Right atrium auricular region (tissue), 2 donors: ENCODE data around the gene LIPE. TPM values are rescaled to one million over a fixed set of nuclear protein-coding genes. Genes with fewer than 3 reads are reported as not detected.
A peak's percentile ranks its signal among the peaks of the same experiment; 100 is the strongest.

ENCODE experiments used
- DNase-seq: peaks from one replicate; pipeline ENCODE4 v3.0.0-alpha.2; 2019; ENCODE audit warnings: low spot score
- H3K27ac ChIP-seq, 2 donors: fragments of 200-600 bp; sonication (generic); 1 replicate in 1 of 2; 2 replicates in 1 of 2; pipeline ENCODE4 v1.5.1; 2016 to 2019
- H3K27me3 ChIP-seq, 2 donors: fragments of 200-600 bp; sonication (generic); one replicate each; pipeline versions ENCODE4 v1.5.1 to v1.6.0; 2017 to 2019
- H3K36me3 ChIP-seq: fragments of 200-600 bp; sonication (generic); one replicate; pipeline ENCODE4 v1.5.1; 2016
- H3K4me1 ChIP-seq, 2 donors: fragments of 200-600 bp; sonication (generic); one replicate each; pipeline versions ENCODE4 v1.5.1 to v1.6.0; 2017 to 2019
- H3K4me3 ChIP-seq, 2 donors: fragments of 200-600 bp; sonication (generic); 1 replicate in 1 of 2; 2 replicates in 1 of 2; pipeline ENCODE4 v1.5.1; 2017 to 2019; ENCODE audit warnings: mild to moderate bottlenecking in 1 of 2, moderate library complexity in 1 of 2
- H3K9me3 ChIP-seq, 2 donors: fragments of 200-600 bp; sonication (generic); one replicate each; pipeline ENCODE4 v1.5.1; 2019
- CTCF ChIP-seq, 2 donors: fragments of 200-600 bp; sonication (generic); IDR thresholded peaks; one replicate each; pipeline ENCODE4 v1.5.1; 2019; ENCODE audit warnings: antibody characterized with exemption in 2 of 2
- total RNA-seq, 2 donors: library from RNA; depleted of rRNA; stranded (reverse); fragments of >200 nt; gene quantifications; one replicate each; pipeline ENCODE4 v1.1.0, GENCODE V29; 2016

LIPE gene
- total RNA-seq, 2 donors from 2014 or later = 11.6 to 36.5 TPM

GRCh38 chr19:42420055-42420544 lies 7.1 kb downstream of the LIPE start:
- Histone ChIP-seq H3K27ac (no peak overlapping the region), H3K9me3 (no peaks in the 10 kb centered on the region), H3K4me3 (no peak overlapping the region), H3K4me1 (peaks cover 0 to 49% of the 10 kb centered on the region in 2 donors), H3K27me3 (no peaks in the 10 kb centered on the region), H3K36me3 (no peaks in the 10 kb centered on the region)
- TF ChIP-seq CTCF (IDR thresholded peaks at IDR 0.05) = peak in 1 of 2 donors; percentile 58
- DNase-seq = no peak

- peak overlapping the region; percentile 2 to 10 for H3K4me3 ChIP-seq
- H3K36me3 ChIP-seq = no peaks in the 10 kb centered on the region
- H3K27ac ChIP-seq = peak overlapping the region in 1 of 2 donors; percentile 35
- no peak for DNase-seq
- no peak for TF ChIP-seq CTCF (IDR thresholded peaks at IDR 0.05)
- peaks cover 0 to 45% of the 10 kb centered on the region in 2 donors for H3K4me1 ChIP-seq
- H3K27me3 ChIP-seq = no peaks in the 10 kb centered on the region
- H3K9me3 ChIP-seq = no peaks in the 10 kb centered on the region
These were observed 7.9 kb downstream of the LIPE start for GRCh38 chr19:42419309-42419708.

- Histone ChIP-seq H3K4me3 (no peak overlapping the region), H3K27ac (no peak overlapping the region), H3K4me1 (peaks cover 0 to 18% of the 10 kb centered on the region in 2 donors), H3K36me3 (no peaks in the 10 kb centered on the region), H3K27me3 (no peaks in the 10 kb centered on the region), H3K9me3 (no peaks in the 10 kb centered on the region)
- TF ChIP-seq CTCF (IDR thresholded peaks at IDR 0.05) = no peak
- DNase-seq = no peak
These were observed 14.5 kb downstream of the LIPE start for GRCh38 chr19:42412661-42413076.

GRCh38 chr19:42412227-42412626 lies 15.0 kb downstream of the LIPE start:
- Histone ChIP-seq H3K4me1 (peaks cover 0 to 18% of the 10 kb centered on the region in 2 donors), H3K27me3 (no peaks in the 10 kb centered on the region), H3K4me3 (no peak overlapping the region), H3K27ac (no peak overlapping the region), H3K9me3 (no peaks in the 10 kb centered on the region), H3K36me3 (no peaks in the 10 kb centered on the region)
- no peak for TF ChIP-seq CTCF (IDR thresholded peaks at IDR 0.05)
- no peak for DNase-seq

GRCh38 chr19:42411581-42412178 lies 15.5 kb downstream of the LIPE start:
- Histone ChIP-seq H3K4me1 (peaks cover 0 to 18% of the 10 kb centered on the region in 2 donors), H3K4me3 (no peak overlapping the region), H3K9me3 (no peaks in the 10 kb centered on the region), H3K27me3 (no peaks in the 10 kb centered on the region), H3K36me3 (no peaks in the 10 kb centered on the region), H3K27ac (no peak overlapping the region)
- no peak for TF ChIP-seq CTCF (IDR thresholded peaks at IDR 0.05)
- no peak for DNase-seq

GRCh38 chr19:42410371-42410770 lies 16.8 kb downstream of the LIPE start:
- Histone ChIP-seq H3K9me3 (no peaks in the 10 kb centered on the region), H3K27ac (no peak overlapping the region), H3K27me3 (no peaks in the 10 kb centered on the region), H3K4me3 (no peak overlapping the region), H3K4me1 (peaks cover 0 to 18% of the 10 kb centered on the region in 2 donors), H3K36me3 (no peaks in the 10 kb centered on the region)
- DNase-seq = no peak
- no peak for TF ChIP-seq CTCF (IDR thresholded peaks at IDR 0.05)
